ENCODE measurements around the gene DAGLA. TPM values are rescaled to one million over a fixed set of nuclear protein-coding genes. Genes with fewer than 3 reads are reported as not detected.

The DAGLA gene
- total RNA-seq, 1 experiment from 2014 or later = 10.1 TPM

DNA sequence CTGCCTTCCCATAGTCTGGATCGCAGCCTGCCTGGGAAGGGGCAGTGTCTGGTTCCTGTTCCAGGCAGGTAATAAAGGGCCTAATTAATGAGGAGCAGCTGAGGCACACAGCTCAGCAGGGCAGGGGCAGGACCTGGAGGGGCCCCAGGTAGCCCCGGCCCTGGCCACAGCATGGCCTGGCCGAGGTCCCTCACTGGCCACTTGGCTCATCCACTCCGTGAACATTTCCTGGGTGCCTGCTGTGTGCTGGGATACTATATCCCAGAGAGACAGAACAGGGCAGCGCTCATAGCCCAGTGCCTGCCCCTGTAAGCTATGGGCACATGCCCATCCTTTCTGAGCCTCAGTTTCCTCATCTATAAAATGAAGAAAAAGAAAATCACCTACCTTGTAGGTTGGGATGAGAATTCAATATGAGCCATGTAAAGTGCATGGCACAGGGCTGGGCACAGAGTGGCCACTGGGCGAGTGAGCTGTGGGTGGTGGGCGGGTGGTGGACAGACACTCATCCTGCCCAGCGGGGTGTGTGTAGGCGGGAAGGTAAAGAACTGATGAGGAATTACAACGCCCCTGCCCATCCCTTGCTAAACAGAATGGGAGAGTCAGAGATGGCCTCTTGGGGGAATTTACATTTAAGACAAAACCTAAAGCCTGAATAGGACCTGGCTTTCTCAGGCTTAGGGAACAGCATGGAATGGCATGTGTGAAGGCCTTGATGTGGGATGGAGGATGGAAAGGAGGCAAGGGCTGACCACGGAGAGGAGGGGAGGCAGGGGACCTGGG lies 81.4 kb downstream of the DAGLA start:
- Histone ChIP-seq H3K9me3 (ENCODE audit: insufficient read depth, low read depth) (no peaks in the 10 kb centered on the region), H2AFZ (no peak overlapping the region), H3K4me2 (no peak overlapping the region), H3K4me3 (no peak overlapping the region), H3K9me2 (ENCODE audit: insufficient read depth) (no peaks in the 10 kb centered on the region), H3K27me3 (ENCODE audit: insufficient read depth, low read depth) (no peaks in the 10 kb centered on the region), H3K36me3 (ENCODE audit: low read depth) (no peaks in the 10 kb centered on the region), H3F3A (ENCODE audit: insufficient read depth, low read depth) (peaks cover 6% of the 10 kb centered on the region; the same call in 1 of the 2 replicates), H3K4me1 (replicated peaks; ENCODE audit: insufficient read depth) (peaks cover 6% of the 10 kb centered on the region), H3K79me2 (ENCODE audit: low read depth) (no peaks in the 10 kb centered on the region; the same call in 1 of the 2 replicates), H4K20me1 (ENCODE audit: insufficient read depth) (no peaks in the 10 kb centered on the region), H3K27ac (no peak overlapping the region)
- TF ChIP-seq, protein P1, sequence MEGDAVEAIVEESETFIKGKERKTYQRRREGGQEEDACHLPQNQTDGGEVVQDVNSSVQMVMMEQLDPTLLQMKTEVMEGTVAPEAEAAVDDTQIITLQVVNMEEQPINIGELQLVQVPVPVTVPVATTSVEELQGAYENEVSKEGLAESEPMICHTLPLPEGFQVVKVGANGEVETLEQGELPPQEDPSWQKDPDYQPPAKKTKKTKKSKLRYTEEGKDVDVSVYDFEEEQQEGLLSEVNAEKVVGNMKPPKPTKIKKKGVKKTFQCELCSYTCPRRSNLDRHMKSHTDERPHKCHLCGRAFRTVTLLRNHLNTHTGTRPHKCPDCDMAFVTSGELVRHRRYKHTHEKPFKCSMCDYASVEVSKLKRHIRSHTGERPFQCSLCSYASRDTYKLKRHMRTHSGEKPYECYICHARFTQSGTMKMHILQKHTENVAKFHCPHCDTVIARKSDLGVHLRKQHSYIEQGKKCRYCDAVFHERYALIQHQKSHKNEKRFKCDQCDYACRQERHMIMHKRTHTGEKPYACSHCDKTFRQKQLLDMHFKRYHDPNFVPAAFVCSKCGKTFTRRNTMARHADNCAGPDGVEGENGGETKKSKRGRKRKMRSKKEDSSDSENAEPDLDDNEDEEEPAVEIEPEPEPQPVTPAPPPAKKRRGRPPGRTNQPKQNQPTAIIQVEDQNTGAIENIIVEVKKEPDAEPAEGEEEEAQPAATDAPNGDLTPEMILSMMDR (conservative IDR thresholded peaks at IDR 0.05) = no peak
- TF ChIP-seq EZH2 (IDR thresholded peaks at IDR 0.05; ENCODE audit: low read depth) = no peak
- ChIA-PET POLR2A (ENCODE audit: unreplicated experiment) (no interaction called here), CTCF (no interaction called here)
- no peak for DNase-seq
- intact Hi-C loops (cut with micrococcal nuclease; ENCODE audit: unreplicated experiment) = no loop called here
- no TSS peak for BruUV-seq (replicated peaks)

GRCh38 chr11:61762223-61762615 lies 82.0 kb downstream of the DAGLA start:
- H3K9me2 ChIP-seq (ENCODE audit: insufficient read depth) = no peaks in the 10 kb centered on the region
- no peaks in the 10 kb centered on the region for H3K36me3 ChIP-seq (ENCODE audit: low read depth)
- H3K79me2 ChIP-seq (ENCODE audit: low read depth) = no peaks in the 10 kb centered on the region
- no peak overlapping the region for H3K4me3 ChIP-seq
- H3K4me1 ChIP-seq (replicated peaks; ENCODE audit: insufficient read depth) = peaks cover under 1% of the 10 kb centered on the region; the same call in 1 of the 2 replicates
- H3F3A ChIP-seq (ENCODE audit: insufficient read depth, low read depth) = peaks cover under 1% of the 10 kb centered on the region; the same call in 1 of the 2 replicates
- ChIA-PET POLR2A (ENCODE audit: unreplicated experiment) (no interaction called here), CTCF (no interaction called here)
- H3K4me2 ChIP-seq = no peak overlapping the region
- TF ChIP-seq, protein P1 (conservative IDR thresholded peaks at IDR 0.05) = no peak
- TF ChIP-seq EZH2 (IDR thresholded peaks at IDR 0.05; ENCODE audit: low read depth) = no peak
- no peak overlapping the region for H2AFZ ChIP-seq
- no peaks in the 10 kb centered on the region for H3K27me3 ChIP-seq (ENCODE audit: insufficient read depth, low read depth)
- H3K9me3 ChIP-seq (ENCODE audit: insufficient read depth, low read depth) = no peaks in the 10 kb centered on the region
- intact Hi-C loops (cut with micrococcal nuclease; ENCODE audit: unreplicated experiment) = no loop called here
- H3K27ac ChIP-seq = no peak overlapping the region
- no peaks in the 10 kb centered on the region for H4K20me1 ChIP-seq (ENCODE audit: insufficient read depth)
- no TSS peak for BruUV-seq (replicated peaks)
- DNase-seq = no peak

- no peaks in the 10 kb centered on the region for H4K20me1 ChIP-seq (ENCODE audit: insufficient read depth)
- H3K9me2 ChIP-seq (ENCODE audit: insufficient read depth) = no peaks in the 10 kb centered on the region
- no TSS peak for BruUV-seq (replicated peaks)
- no peak overlapping the region for H2AFZ ChIP-seq
- H3K4me1 ChIP-seq (replicated peaks; ENCODE audit: insufficient read depth) = no peaks in the 10 kb centered on the region
- no peaks in the 10 kb centered on the region; the same call in 1 of the 2 replicates for H3F3A ChIP-seq (ENCODE audit: insufficient read depth, low read depth)
- intact Hi-C loops (cut with micrococcal nuclease; ENCODE audit: unreplicated experiment) = no loop called here
- H3K36me3 ChIP-seq (ENCODE audit: low read depth) = no peaks in the 10 kb centered on the region
- DNase-seq = no peak
- H3K27ac ChIP-seq = no peak overlapping the region
- no peak overlapping the region for H3K4me3 ChIP-seq
- no peaks in the 10 kb centered on the region for H3K79me2 ChIP-seq (ENCODE audit: low read depth)
- no peak overlapping the region for H3K4me2 ChIP-seq
- no peaks in the 10 kb centered on the region for H3K9me3 ChIP-seq (ENCODE audit: insufficient read depth, low read depth)
- TF ChIP-seq, protein P1 (conservative IDR thresholded peaks at IDR 0.05) = no peak
- TF ChIP-seq EZH2 (IDR thresholded peaks at IDR 0.05; ENCODE audit: low read depth) = no peak
- H3K27me3 ChIP-seq (ENCODE audit: insufficient read depth, low read depth) = no peaks in the 10 kb centered on the region
- POLR2A ChIA-PET (ENCODE audit: unreplicated experiment) = no interaction called here
- CTCF ChIA-PET = no interaction called here
Measured at GRCh38 chr11:61762798-61763197, 82.6 kb downstream of the DAGLA start.

Measured in PC-9 (cell line).